ENCODE results near the gene SMARCA4. TPM values are rescaled to one million over a fixed set of nuclear protein-coding genes. Genes with fewer than 3 reads are reported as not detected.

SMARCA4 gene
- total and polyA plus RNA-seq, 2 experiments from 2014 or later: 80.7 to 93.4 TPM

- Histone ChIP-seq H3K79me2 (no peaks in the 10 kb centered on the region), H3K4me1 (ENCODE audit: insufficient read depth) (no peaks in the 10 kb centered on the region), H2AFZ (no peak overlapping the region), H3K27ac (no peak overlapping the region), H4K20me1 (ENCODE audit: insufficient read depth, poor library complexity, severe bottlenecking) (no peaks in the 10 kb centered on the region), H3K9me2 (replicated peaks; ENCODE audit: insufficient read depth) (no peaks in the 10 kb centered on the region), H3K4me3 (no peak overlapping the region), H3K27me3 (no peaks in the 10 kb centered on the region), H3K36me3 (replicated peaks; ENCODE audit: insufficient read depth, low read depth) (no peaks in the 10 kb centered on the region), H3K9me3 (ENCODE audit: low read depth) (no peaks in the 10 kb centered on the region), H3K4me2 (no peak overlapping the region)
- DNase-seq (ENCODE audit: low spot score): no peak
- 98% methylated on average over 4 of the region's 4 CpGs for WGBS (ENCODE audit: low lambda C conversion rate, missing lambda C conversion rate)
- TF ChIP-seq CTCF (IDR thresholded peaks at IDR 0.05; ENCODE audit: poor library complexity) (no peak), EZH2phosphoT487 (IDR thresholded peaks at IDR 0.05; ENCODE audit: low read depth, severe bottlenecking, unreplicated experiment) (no peak), EZH2 (IDR thresholded peaks at IDR 0.05; ENCODE audit: borderline replicate concordance) (no peak)
Observed at GRCh38 chr19:11045536-11045935, 84.7 kb downstream of the SMARCA4 start.

- Histone ChIP-seq H4K20me1 (ENCODE audit: insufficient read depth, poor library complexity, severe bottlenecking) (no peaks in the 10 kb centered on the region), H3K36me3 (replicated peaks; ENCODE audit: insufficient read depth, low read depth) (no peaks in the 10 kb centered on the region)
- WGBS (ENCODE audit: low lambda C conversion rate, missing lambda C conversion rate): 98% methylated on average over 14 of the region's 14 CpGs
Observed at GRCh38 chr19:11046605-11047354, 86.0 kb downstream of the SMARCA4 start.

GRCh38 chr19:11047866-11048265, 87.0 kb downstream of the SMARCA4 start:
- Histone ChIP-seq H3K4me2 (no peak overlapping the region), H3K27me3 (no peaks in the 10 kb centered on the region), H2AFZ (no peak overlapping the region), H4K20me1 (ENCODE audit: insufficient read depth, poor library complexity, severe bottlenecking) (no peaks in the 10 kb centered on the region), H3K4me1 (ENCODE audit: insufficient read depth) (no peaks in the 10 kb centered on the region), H3K9me2 (replicated peaks; ENCODE audit: insufficient read depth) (no peaks in the 10 kb centered on the region), H3K9me3 (ENCODE audit: low read depth) (no peaks in the 10 kb centered on the region), H3K36me3 (replicated peaks; ENCODE audit: insufficient read depth, low read depth) (no peaks in the 10 kb centered on the region), H3K27ac (no peak overlapping the region), H3K79me2 (no peaks in the 10 kb centered on the region), H3K4me3 (no peak overlapping the region)
- WGBS (ENCODE audit: low lambda C conversion rate, missing lambda C conversion rate): 98% methylated on average over 4 of the region's 4 CpGs
- TF ChIP-seq EZH2 (IDR thresholded peaks at IDR 0.05; ENCODE audit: borderline replicate concordance) (no peak), CTCF (IDR thresholded peaks at IDR 0.05; ENCODE audit: poor library complexity) (no peak), EZH2phosphoT487 (IDR thresholded peaks at IDR 0.05; ENCODE audit: low read depth, severe bottlenecking, unreplicated experiment) (no peak)
- no peak for DNase-seq (ENCODE audit: low spot score)

More at GRCh38 chr19:11046605-11047354, 86.0 kb downstream of the SMARCA4 start:
- Histone ChIP-seq H3K4me3 (no peak overlapping the region), H3K4me1 (ENCODE audit: insufficient read depth) (no peaks in the 10 kb centered on the region), H3K9me3 (ENCODE audit: low read depth) (no peaks in the 10 kb centered on the region), H2AFZ (no peak overlapping the region), H3K27ac (no peak overlapping the region), H3K79me2 (no peaks in the 10 kb centered on the region), H3K9me2 (replicated peaks; ENCODE audit: insufficient read depth) (no peaks in the 10 kb centered on the region), H3K27me3 (no peaks in the 10 kb centered on the region), H3K4me2 (no peak overlapping the region)
- no peak for DNase-seq (ENCODE audit: low spot score)
- TF ChIP-seq EZH2 (IDR thresholded peaks at IDR 0.05; ENCODE audit: borderline replicate concordance): no peak
- no peak for TF ChIP-seq EZH2phosphoT487 (IDR thresholded peaks at IDR 0.05; ENCODE audit: low read depth, severe bottlenecking, unreplicated experiment)
- TF ChIP-seq CTCF (IDR thresholded peaks at IDR 0.05; ENCODE audit: poor library complexity): no peak

Measured in hepatocyte (in vitro differentiated cells).